Stimulated activated CD8-positive, alpha-beta memory T cell treated with anti-CD3 and anti-CD28 coated beads, Interleukin-4, amount 100 ng/mL, for 4 hours (primary cell): ENCODE measurements around the gene MMP19.
"Not testable (repeated sequence)": the region's sequence is repeated elsewhere in the genome, so short reads cannot be mapped to it uniquely, and the experiment has no call there.

Experiments
- DNase-seq, 2 donors: peaks; one replicate each; pipeline ENCODE4 v3.0.0-alpha.2; 2020; ENCODE audit warnings: low read depth in 2 of 2, low spot score in 1 of 2

MMP19 gene

GRCh38 chr12:55842681-55843429 lies at the start of gene MMP19:
Gene MMP19 (minus strand): TSS chr12:55842936. CDS start chr12:55842830, 106 bp downstream.
- no peak for DNase-seq

DNA sequence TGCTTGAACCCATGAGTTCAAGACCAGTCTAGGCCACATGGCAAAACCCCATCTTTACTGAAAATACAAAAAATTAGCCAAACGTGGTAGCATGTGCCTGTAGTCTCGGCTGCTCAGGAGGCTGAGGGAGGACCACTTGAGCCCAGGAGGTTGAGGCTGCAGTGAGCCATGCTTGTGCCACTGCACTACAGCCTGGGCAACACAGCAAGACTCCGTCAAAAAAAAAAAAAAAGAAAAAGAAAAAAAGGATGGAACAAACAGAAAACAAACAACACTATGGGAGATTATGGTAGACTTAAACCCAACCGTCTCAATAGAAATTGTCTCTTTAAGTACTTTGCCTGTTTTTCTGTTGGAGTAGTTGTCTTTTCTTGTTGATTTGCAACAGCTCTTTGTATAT lies 48.6 kb upstream of the MMP19 start:
- no peak for DNase-seq

DNA sequence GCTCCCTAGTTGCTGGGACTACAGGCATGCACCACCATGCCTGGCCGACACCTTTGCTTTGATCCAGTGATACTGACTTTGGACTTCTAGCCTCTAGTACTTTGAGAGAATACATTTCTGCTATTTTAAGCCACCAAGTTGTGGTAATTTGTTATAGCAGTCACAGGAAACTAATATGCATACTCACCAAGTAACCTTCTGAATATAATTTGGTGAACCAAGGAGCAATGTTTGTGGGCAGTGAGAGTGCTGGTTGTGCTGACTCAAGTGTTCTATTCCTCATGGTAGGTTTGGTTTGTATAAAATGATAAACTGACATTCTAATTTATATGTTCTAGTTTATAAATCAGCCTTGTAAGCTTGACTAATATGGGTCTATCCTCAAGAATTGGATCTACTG lies 42.4 kb upstream of the MMP19 start:
- DNase-seq, result no peak

DNA sequence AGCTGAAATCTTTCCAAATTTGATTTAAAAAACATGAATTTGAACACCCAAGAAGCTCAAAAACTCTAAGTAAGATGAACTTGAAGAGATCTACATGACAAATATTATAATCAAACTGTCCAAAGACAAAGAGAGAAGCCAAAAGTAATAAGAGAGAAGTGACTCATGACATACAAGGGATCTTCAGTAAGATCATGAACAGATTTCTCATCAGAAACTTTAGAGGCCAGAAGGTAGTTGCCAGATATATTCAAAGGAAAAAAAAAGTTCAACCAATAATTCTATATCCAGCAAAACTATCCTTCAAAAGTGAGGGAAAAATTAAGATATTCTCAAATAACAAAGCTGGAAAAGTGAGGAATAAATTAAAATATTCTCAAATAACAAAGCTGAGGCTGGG lies 35.1 kb upstream of the MMP19 start:
- DNase-seq, result no peak

DNA sequence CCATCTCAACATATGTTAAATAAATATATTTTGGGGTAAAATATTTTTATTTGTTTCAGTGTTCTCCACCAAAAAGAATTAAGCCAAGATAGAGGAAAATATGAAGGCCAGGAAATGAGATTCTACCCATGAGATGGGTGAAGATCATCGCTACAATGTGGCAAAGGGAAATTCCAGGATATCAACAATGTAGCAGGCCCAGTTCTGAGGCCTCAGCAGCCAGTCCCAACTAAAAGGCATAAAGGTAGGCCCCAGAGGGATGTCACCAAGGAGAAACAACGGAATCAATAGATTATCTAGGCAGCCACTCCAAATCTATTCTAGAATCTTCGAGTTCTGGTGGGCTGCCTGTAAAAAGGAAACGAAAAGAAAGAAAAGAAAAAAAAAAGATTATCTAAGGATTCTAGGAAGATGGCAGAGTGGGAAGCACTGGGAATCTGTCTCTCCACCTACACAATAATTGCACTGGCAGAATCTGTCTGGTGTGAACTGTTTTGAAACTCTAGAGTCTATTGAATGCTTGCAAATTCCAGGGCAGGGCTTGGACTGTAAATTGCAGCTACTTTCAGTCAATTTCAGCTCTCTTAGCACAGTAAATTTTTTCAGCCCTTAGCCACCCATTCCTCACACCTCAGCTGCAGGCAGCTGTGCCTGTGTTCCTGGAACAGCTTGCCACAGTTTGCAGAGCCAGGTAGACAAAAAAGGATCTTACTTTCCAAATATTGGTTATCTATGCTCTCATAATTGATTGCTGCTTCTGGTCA lies 33.1 kb upstream of the MMP19 start:
- DNase-seq, result no peak

- no peak for DNase-seq
Measured at GRCh38 chr12:55874443-55874842, 31.7 kb upstream of the MMP19 start.

DNA sequence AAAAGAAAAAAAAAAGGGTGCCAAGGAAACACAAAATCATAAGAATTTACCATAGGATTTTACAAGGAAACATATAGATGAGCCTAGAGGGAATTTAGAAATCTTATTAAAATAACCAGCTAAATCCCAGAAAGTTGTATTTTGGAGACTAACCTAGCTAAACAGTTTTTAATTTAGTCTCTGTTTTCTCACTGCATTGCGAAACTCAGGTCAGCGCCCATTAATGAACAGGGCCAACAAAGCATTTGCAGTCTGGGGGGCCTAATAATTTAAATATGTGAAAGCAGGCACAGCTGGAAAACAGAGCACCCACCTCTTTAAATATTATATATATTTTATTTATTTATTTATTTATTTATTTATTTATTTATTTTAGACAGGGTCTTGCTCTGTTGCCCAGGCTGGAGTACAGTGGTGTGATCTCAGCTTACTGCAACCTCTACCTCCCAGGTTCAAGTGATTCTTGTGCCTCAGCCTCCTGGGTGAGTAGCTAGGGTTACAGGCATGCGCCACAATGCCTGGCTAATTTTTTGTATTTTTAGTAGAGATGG lies 23.8 kb upstream of the MMP19 start:
- DNase-seq, result not testable (repeated sequence)

DNA sequence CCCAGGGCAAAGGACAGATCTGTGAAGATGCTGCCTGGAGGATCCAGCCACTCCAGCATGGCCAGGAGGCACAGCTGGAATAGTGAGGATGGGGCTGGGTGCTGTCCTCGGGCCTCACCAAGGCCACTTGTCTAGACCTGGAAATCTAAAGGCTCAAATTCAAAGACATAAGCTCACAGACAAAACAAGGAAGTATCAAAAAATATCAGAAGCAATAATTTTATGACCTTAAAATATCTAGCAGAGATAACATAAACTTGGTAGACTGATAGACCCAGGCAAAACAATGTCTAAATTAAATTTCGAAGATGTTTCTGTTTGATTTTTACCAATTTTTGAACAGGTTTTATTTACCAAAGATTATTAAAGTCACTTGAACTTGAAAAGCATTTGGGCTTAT lies 22.6 kb upstream of the MMP19 start:
- DNase-seq, result no peak

DNA sequence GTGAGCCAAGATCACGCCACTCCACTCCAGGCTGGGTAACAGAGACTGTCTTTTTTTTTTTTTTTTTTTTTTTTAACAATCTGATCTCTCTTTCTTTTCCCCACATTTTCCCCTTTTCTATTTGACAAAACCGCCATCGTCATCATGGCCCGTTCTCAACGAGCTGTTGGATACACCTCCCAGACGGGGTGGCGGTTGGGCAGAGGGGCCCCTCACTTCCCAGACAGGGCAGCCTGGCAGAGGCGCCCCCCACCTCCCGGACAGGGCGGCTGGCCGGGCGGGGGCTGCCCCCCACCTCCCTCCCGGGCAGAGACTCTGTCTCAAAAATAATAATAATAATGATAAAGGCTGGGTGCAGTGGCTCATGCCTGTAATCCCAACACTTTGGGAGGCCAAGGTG lies 20.2 kb upstream of the MMP19 start:
- not testable (repeated sequence) for DNase-seq

DNA sequence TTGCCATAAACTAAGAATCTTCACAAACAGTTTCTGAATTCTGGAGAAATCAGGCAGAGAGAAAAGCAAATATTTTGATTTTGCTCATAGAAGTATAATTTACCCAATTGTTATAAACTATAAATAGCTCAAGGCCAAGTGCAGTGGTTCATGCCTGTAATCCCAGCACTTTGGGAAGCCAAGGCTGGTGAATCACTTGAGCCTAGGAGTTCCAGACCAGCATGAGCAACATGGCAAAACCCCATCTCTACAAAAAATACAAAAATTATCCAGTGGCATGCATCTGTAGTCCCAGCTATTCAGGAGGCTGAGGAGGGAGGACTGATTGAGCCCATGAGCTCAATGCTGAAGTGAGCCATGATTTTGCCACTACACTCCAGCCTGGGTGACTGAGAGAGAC lies 19.6 kb upstream of the MMP19 start:
- no peak for DNase-seq

DNA sequence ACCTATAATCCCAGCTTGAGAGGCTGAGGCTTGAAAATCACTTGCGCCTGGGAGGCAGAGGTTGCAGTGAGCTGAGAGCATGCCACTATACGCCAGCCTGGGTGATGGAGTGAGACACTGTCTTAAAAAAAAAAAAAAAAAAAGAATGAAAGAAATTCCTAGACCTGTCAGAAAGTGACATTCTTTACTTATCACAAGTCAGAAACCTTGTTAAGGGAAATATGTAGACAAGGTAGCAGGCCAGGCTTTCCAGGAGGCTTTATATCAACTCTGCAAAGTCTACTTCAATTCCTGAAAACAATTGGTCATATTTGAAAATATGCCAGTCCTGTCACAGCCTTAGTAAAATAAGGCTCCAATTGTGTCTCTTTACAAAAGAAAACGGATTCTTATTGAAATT lies 19.1 kb upstream of the MMP19 start:
- DNase-seq, result no peak

DNA sequence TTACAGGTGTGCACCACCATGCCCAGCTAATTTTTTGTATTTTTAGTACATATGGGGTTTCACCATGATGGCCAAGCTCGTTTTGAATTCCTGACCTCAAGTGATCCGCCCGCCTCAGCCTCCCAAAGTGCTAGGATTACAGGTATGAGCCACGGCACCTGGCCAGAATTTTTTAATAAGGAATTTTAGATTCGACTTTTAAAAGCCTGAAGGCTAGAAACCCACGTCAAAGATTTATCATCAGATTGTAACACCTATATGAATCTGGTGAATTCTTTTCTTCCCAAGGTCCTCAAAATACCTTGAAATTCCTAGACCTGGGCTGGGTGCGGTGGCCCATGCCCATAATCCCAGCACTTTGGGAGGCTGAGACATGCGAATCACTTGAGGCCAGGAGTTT lies 18.7 kb upstream of the MMP19 start:
- DNase-seq, result no peak

DNA sequence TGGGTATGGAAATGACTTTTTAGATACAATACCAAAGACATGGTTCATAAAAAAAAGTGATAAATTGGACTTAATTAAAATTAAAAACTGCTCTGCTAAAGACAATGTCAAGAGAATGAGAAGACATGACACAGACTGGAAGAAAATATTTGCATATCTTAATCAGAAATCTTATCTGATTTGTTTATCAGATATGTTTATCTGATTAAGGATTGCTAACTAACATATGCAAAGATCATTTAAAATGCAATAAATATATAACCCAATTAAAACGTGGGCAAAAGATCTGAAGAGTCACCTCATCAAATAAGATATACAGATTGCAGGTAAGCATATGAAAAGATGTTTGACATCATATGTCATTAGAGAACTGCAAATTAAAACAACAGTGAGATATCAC lies 10.0 kb upstream of the MMP19 start:
- no peak for DNase-seq

DNA sequence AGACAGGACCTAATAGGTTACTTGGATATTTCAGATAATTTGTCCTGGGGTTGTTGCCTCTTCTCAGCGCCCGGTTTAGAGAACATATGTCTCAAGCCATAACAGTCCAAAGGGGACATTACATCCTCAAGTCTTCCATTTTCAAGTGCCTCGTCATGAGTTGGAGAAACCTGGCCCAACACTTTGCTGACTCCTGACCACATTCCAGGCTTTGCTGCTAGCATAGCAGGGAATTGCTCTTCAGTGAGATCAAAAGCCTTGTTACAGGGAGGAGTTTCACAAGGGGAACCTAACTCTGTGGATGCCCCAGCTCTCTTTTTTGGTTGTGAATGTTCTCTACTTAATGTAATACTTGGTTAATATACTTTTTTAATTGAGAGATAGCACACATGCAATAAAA lies 8.2 kb upstream of the MMP19 start:
- no peak for DNase-seq

- DNase-seq, result no peak
Measured at GRCh38 chr12:55850401-55850800, 7.7 kb upstream of the MMP19 start.

GRCh38 chr12:55849616-55850343 lies 7.0 kb upstream of the MMP19 start:
- no peak for DNase-seq

GRCh38 chr12:55847603-55848291 lies 5.0 kb upstream of the MMP19 start:
- DNase-seq, result no peak

DNA sequence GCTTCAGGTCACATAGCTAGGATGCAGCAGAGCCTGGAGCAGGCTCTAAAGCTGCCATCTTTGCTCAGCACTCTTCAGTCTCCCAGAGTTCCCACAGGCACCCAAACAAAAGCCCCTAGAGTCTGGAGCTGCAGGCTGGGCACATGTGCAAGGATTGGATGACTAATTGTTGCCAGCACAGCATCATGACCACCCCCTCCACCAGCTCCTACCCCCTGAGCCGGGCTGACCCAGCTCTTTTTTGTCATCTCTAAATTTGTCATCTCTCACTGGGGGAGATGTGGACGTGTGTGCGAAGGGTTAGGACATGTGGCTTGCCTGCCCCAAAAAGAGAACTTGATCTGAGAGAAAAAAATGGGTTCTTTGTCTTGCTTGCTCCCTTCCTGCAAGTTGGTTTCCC lies 4.3 kb upstream of the MMP19 start:
- DNase-seq, result no peak

GRCh38 chr12:55845785-55846496 lies 3.2 kb upstream of the MMP19 start:
- DNase-seq, result no peak

- DNase-seq, result no peak
Measured at GRCh38 chr12:55845361-55845760, 2.6 kb upstream of the MMP19 start.

- DNase-seq, result no peak
Measured at GRCh38 chr12:55844961-55845360, 2.2 kb upstream of the MMP19 start.
